SK-N-SH treated with all-trans-retinoic acid at 6 μM for 48 hours (cell line): ENCODE data around the gene TNS1.

ENCODE experiments used
- BACH2 ChIP-seq: fragments of 250-450 bp; sonication (Bioruptor Pico); IDR thresholded peaks from 2 replicates; pipeline ENCODE4 v1.9.0; 2021; ENCODE audit warnings: mild to moderate bottlenecking, borderline replicate concordance
- CSDC2 ChIP-seq: fragments of 250-450 bp; sonication (Bioruptor Pico); IDR thresholded peaks from 2 replicates; pipeline ENCODE4 v1.5.0; 2020; ENCODE audit warnings: mild to moderate bottlenecking, moderate library complexity
- GLIS3 ChIP-seq: fragments of 250-450 bp; sonication (Bioruptor Pico); IDR thresholded peaks from 2 replicates; pipeline ENCODE4 v1.5.0; 2020; ENCODE audit warnings: mild to moderate bottlenecking, moderate library complexity
- ISL1 ChIP-seq: fragments of 250-450 bp; sonication (Bioruptor Pico); IDR thresholded peaks from 2 replicates; pipeline ENCODE4 v2.1.2; 2022; ENCODE audit warnings: mild to moderate bottlenecking, moderate library complexity
- PPARA ChIP-seq: fragments of 250-450 bp; sonication (Bioruptor Pico); IDR thresholded peaks from 2 replicates; pipeline ENCODE4 v1.5.0; 2020; ENCODE audit warnings: mild to moderate bottlenecking, borderline replicate concordance
- RARB ChIP-seq: fragments of 250-450 bp; sonication (Bioruptor Pico); IDR thresholded peaks from 2 replicates; pipeline ENCODE4 v1.8.0; 2021; ENCODE audit warnings: mild to moderate bottlenecking, moderate library complexity
- TOX ChIP-seq: fragments of 250-450 bp; sonication (Bioruptor Pico); IDR thresholded peaks from 2 replicates; pipeline ENCODE4 v1.8.0; 2021; ENCODE audit warnings: mild to moderate bottlenecking, moderate library complexity, borderline replicate concordance
- ZFP3 ChIP-seq: fragments of 250-450 bp; sonication (Bioruptor Pico); IDR thresholded peaks from 2 replicates; pipeline ENCODE4 v1.5.0; 2020; ENCODE audit warnings: mild to moderate bottlenecking, moderate library complexity
- ZFP30 ChIP-seq: fragments of 450-650 bp; formaldehyde crosslinking; IDR thresholded peaks from 2 replicates; pipeline ENCODE4 v1.5.0; 2022; ENCODE audit warnings: mild to moderate bottlenecking, moderate library complexity
- ZNF565 ChIP-seq: fragments of 450-650 bp; formaldehyde crosslinking; conservative IDR thresholded peaks from 2 replicates; pipeline ENCODE4 v1.5.0; 2020; ENCODE audit warnings: low read depth, mild to moderate bottlenecking, moderate library complexity
- ZNF70 ChIP-seq: fragments of 450-650 bp; formaldehyde crosslinking; IDR thresholded peaks from 2 replicates; pipeline ENCODE4 v1.5.0; 2020; ENCODE audit warnings: mild to moderate bottlenecking, moderate library complexity
- TF ChIP-seq, protein P1 (sequence below): fragments of 250-450 bp; sonication (Bioruptor Pico); IDR thresholded peaks from 2 replicates; pipeline ENCODE4 v1.8.0; 2020; ENCODE audit warnings: mild to moderate bottlenecking, moderate library complexity, borderline replicate concordance
- TF ChIP-seq, protein P2 (sequence below): fragments of 250-450 bp; sonication (Bioruptor Pico); IDR thresholded peaks from 2 replicates; pipeline ENCODE4 v1.5.1; 2020; ENCODE audit warnings: low read depth, mild to moderate bottlenecking, moderate library complexity

- no peak for TF ChIP-seq TOX (CRISPR knock-in tag)
- TF ChIP-seq ZFP30 (CRISPR knock-in tag): no peak
- TF ChIP-seq BACH2 (CRISPR knock-in tag): no peak
- TF ChIP-seq ISL1 (CRISPR knock-in tag): no peak
- TF ChIP-seq, protein P1, sequence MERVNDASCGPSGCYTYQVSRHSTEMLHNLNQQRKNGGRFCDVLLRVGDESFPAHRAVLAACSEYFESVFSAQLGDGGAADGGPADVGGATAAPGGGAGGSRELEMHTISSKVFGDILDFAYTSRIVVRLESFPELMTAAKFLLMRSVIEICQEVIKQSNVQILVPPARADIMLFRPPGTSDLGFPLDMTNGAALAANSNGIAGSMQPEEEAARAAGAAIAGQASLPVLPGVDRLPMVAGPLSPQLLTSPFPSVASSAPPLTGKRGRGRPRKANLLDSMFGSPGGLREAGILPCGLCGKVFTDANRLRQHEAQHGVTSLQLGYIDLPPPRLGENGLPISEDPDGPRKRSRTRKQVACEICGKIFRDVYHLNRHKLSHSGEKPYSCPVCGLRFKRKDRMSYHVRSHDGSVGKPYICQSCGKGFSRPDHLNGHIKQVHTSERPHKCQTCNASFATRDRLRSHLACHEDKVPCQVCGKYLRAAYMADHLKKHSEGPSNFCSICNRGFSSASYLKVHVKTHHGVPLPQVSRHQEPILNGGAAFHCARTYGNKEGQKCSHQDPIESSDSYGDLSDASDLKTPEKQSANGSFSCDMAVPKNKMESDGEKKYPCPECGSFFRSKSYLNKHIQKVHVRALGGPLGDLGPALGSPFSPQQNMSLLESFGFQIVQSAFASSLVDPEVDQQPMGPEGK (CRISPR knock-in tag): no peak
- TF ChIP-seq, protein P2, sequence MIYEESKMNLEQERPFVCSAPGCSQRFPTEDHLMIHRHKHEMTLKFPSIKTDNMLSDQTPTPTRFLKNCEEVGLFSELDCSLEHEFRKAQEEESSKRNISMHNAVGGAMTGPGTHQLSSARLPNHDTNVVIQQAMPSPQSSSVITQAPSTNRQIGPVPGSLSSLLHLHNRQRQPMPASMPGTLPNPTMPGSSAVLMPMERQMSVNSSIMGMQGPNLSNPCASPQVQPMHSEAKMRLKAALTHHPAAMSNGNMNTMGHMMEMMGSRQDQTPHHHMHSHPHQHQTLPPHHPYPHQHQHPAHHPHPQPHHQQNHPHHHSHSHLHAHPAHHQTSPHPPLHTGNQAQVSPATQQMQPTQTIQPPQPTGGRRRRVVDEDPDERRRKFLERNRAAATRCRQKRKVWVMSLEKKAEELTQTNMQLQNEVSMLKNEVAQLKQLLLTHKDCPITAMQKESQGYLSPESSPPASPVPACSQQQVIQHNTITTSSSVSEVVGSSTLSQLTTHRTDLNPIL (CRISPR knock-in tag): no peak
- no peak for TF ChIP-seq CSDC2 (CRISPR knock-in tag)
- no peak for TF ChIP-seq ZNF565 (CRISPR knock-in tag)
- no peak for TF ChIP-seq ZFP3 (CRISPR knock-in tag)
- TF ChIP-seq RARB (CRISPR knock-in tag): no peak
- TF ChIP-seq ZNF70: no peak
- no peak for TF ChIP-seq GLIS3
- no peak for TF ChIP-seq PPARA (CRISPR knock-in tag)
These were observed 213.0 kb downstream of the TNS1 start for GRCh38 chr2:217789736-217790181.
